Breast epithelium (tissue), 3 donors: Measurements from ENCODE around the gene ASTN2.

Experiments used
- POLR2AphosphoS5 ChIP-seq, 3 donors: sonication (generic); formaldehyde crosslinking; IDR thresholded peaks; one replicate each; pipeline ENCODE4 v1.6.1; 2017; ENCODE audit warnings: antibody characterized with exemption in 3 of 3
- TF ChIP-seq, protein P1 (sequence below), 3 donors: fragments of 450-650 bp; IDR thresholded peaks; one replicate each; pipeline ENCODE4 v1.5.1; 2016 to 2017; ENCODE audit warnings: antibody characterized with exemption in 3 of 3, mild to moderate bottlenecking in 3 of 3, moderate library complexity in 3 of 3

GRCh38 chr9:116524778-116525470, 889.9 kb downstream of the ASTN2 start:
- TF ChIP-seq, protein P1, sequence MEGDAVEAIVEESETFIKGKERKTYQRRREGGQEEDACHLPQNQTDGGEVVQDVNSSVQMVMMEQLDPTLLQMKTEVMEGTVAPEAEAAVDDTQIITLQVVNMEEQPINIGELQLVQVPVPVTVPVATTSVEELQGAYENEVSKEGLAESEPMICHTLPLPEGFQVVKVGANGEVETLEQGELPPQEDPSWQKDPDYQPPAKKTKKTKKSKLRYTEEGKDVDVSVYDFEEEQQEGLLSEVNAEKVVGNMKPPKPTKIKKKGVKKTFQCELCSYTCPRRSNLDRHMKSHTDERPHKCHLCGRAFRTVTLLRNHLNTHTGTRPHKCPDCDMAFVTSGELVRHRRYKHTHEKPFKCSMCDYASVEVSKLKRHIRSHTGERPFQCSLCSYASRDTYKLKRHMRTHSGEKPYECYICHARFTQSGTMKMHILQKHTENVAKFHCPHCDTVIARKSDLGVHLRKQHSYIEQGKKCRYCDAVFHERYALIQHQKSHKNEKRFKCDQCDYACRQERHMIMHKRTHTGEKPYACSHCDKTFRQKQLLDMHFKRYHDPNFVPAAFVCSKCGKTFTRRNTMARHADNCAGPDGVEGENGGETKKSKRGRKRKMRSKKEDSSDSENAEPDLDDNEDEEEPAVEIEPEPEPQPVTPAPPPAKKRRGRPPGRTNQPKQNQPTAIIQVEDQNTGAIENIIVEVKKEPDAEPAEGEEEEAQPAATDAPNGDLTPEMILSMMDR (IDR thresholded peaks at IDR 0.05), result no peak
- TF ChIP-seq POLR2AphosphoS5 (IDR thresholded peaks at IDR 0.05), result no peak
